Left lobe of liver (tissue), 2 donors: ENCODE measurements around the gene MGLL. TPM values are rescaled to one million over a fixed set of nuclear protein-coding genes. Genes with fewer than 3 reads are reported as not detected.

ENCODE experiments used
- ATAC-seq: fragments of 200-7000 bp; cut with Tn5 transposase; one replicate; pipeline ENCODE4 v1.9.1; 2020; ENCODE audit warnings: mild to moderate bottlenecking, moderate library complexity
- DNase-seq: peaks from one replicate; pipeline ENCODE4 v3.0.0-alpha.2; 2020; ENCODE audit warnings: low spot score
- total RNA-seq: library from RNA; stranded (reverse); gene quantifications from one replicate; pipeline ENCODE4 v1.2.1, GENCODE V29; 2021
- donor health status: DM: no; HTN: no; CAD: no; lungs with moderate emphysema.
- donor health status: DM: no; HTN: yes; CAD: no.

MGLL gene
- total RNA-seq, 1 donor from 2014 or later: 139 TPM

GRCh38 chr3:127744875-127745274 is 77.4 kb downstream of the MGLL start:
- DNase-seq (no peak), ATAC-seq (no peak)

GRCh38 chr3:127744253-127744815 is 78.0 kb downstream of the MGLL start:
- DNase-seq (no peak), ATAC-seq (no peak)

- no peak for ATAC-seq
- no peak for DNase-seq
These were observed 78.7 kb downstream of the MGLL start for GRCh38 chr3:127743351-127744252.

GRCh38 chr3:127742580-127742979 is 79.7 kb downstream of the MGLL start:
- DNase-seq: no peak

GRCh38 chr3:127741690-127742089 is 80.6 kb downstream of the MGLL start:
- DNase-seq: no peak
- ATAC-seq: no peak

More at GRCh38 chr3:127742580-127742979, 79.7 kb downstream of the MGLL start:
- no peak for ATAC-seq

- no peak for DNase-seq
- ATAC-seq: no peak
These were observed 81.1 kb downstream of the MGLL start for GRCh38 chr3:127741246-127741645.

- no peak for ATAC-seq
- DNase-seq: no peak
These were observed 82.0 kb downstream of the MGLL start for GRCh38 chr3:127740136-127740915.

GRCh38 chr3:127739347-127740135 is 82.8 kb downstream of the MGLL start:
- no peak for DNase-seq
- no peak for ATAC-seq

- ATAC-seq (no peak), DNase-seq (no peak)
These were observed 84.0 kb downstream of the MGLL start for GRCh38 chr3:127738192-127738840.

GRCh38 chr3:127736801-127737539 is 85.3 kb downstream of the MGLL start:
- DNase-seq: no peak
- no peak for ATAC-seq

- DNase-seq (no peak), ATAC-seq (peak; percentile 8)
These were observed 86.3 kb downstream of the MGLL start for GRCh38 chr3:127735767-127736693.

- ATAC-seq (peak; percentile 21), DNase-seq (no peak)
These were observed 87.4 kb downstream of the MGLL start for GRCh38 chr3:127734754-127735473.

GRCh38 chr3:127734181-127734720 is 88.1 kb downstream of the MGLL start:
- DNase-seq: no peak

GRCh38 chr3:127733781-127734180 is 88.5 kb downstream of the MGLL start:
- DNase-seq: no peak
- no peak for ATAC-seq

More at GRCh38 chr3:127734181-127734720, 88.1 kb downstream of the MGLL start:
- no peak for ATAC-seq

GRCh38 chr3:127732879-127733350 is 89.4 kb downstream of the MGLL start:
- DNase-seq: no peak
- ATAC-seq: no peak

GRCh38 chr3:127732303-127732702 is 90.0 kb downstream of the MGLL start:
- no peak for ATAC-seq
- no peak for DNase-seq

GRCh38 chr3:127731546-127732289 is 90.6 kb downstream of the MGLL start:
- no peak for ATAC-seq
- no peak for DNase-seq
